Type B pancreatic cell (in vitro differentiated cells): ENCODE data around the gene KRT86. TPM values are rescaled to one million over a fixed set of nuclear protein-coding genes. Genes with fewer than 3 reads are reported as not detected.
A peak's percentile ranks its signal among the peaks of the same experiment; 100 is the strongest.

Source experiments
- DNase-seq: peaks from one replicate; pipeline ENCODE4 v3.0.0; 2021; ENCODE audit warnings: mixed read lengths; ENCODE audit not compliant: unreplicated experiment; ENCODE audit errors: extremely low spot score
- H3K27ac Mint-ChIP-seq: 2 replicates; pipeline ENCODE4 v1.8.0; 2021; ENCODE audit warnings: mild to moderate bottlenecking, mixed read lengths
- H3K27me3 Mint-ChIP-seq: 2 replicates; pipeline ENCODE4 v1.8.0; 2021; ENCODE audit warnings: mixed read lengths
- H3K36me3 Mint-ChIP-seq: 2 replicates; pipeline ENCODE4 v1.8.0; 2021; ENCODE audit warnings: mixed read lengths
- H3K4me1 Mint-ChIP-seq: one replicate; pipeline ENCODE4 v1.8.0; 2021; ENCODE audit warnings: mixed read lengths; ENCODE audit not compliant: unreplicated experiment
- H3K4me3 Mint-ChIP-seq: 2 replicates; pipeline ENCODE4 v1.8.0; 2021; ENCODE audit warnings: mild to moderate bottlenecking, mixed read lengths
- H3K9me3 Mint-ChIP-seq: 2 replicates; pipeline ENCODE4 v1.8.0; 2021; ENCODE audit warnings: mixed read lengths
- total RNA-seq: library from RNA; stranded (reverse); gene quantifications from 2 replicates; pipeline ENCODE4 v1.2.1, GENCODE V29; 2021; ENCODE audit warnings: low replicate concordance
- TF ChIP-seq, protein P1 (sequence below): fragments of 200-600 bp; sonication (generic); conservative IDR thresholded peaks from 2 replicates; pipeline ENCODE4 v1.5.0; 2021; ENCODE audit warnings: antibody characterized with exemption, mild to moderate bottlenecking

Gene KRT86
- total RNA-seq, 1 donor from 2014 or later = 0.14 TPM

DNA sequence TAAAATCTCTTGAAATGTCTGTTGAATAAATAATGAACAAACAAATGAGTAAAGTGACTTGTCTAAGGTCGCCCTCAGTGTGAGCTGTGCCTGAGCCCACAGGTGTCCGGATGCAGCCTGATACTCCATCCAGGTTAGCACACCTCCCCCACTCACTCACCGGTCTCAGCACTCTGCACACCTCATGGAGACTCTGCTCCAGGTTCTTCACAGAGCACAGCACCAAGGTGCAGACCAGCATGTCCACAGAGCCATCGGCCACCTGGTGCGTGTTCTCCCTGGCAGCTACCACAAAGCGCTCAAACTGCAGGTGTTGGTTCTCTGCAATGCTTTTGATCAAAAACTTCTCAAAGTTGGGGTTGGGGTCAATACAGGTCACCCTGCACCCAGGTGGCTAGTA lies 45.5 kb upstream of the KRT86 start:
- H3K27me3 Mint-ChIP-seq = peaks cover 45% of the 10 kb centered on the region
- H3K4me3 Mint-ChIP-seq = no peak overlapping the region
- TF ChIP-seq, protein P1, sequence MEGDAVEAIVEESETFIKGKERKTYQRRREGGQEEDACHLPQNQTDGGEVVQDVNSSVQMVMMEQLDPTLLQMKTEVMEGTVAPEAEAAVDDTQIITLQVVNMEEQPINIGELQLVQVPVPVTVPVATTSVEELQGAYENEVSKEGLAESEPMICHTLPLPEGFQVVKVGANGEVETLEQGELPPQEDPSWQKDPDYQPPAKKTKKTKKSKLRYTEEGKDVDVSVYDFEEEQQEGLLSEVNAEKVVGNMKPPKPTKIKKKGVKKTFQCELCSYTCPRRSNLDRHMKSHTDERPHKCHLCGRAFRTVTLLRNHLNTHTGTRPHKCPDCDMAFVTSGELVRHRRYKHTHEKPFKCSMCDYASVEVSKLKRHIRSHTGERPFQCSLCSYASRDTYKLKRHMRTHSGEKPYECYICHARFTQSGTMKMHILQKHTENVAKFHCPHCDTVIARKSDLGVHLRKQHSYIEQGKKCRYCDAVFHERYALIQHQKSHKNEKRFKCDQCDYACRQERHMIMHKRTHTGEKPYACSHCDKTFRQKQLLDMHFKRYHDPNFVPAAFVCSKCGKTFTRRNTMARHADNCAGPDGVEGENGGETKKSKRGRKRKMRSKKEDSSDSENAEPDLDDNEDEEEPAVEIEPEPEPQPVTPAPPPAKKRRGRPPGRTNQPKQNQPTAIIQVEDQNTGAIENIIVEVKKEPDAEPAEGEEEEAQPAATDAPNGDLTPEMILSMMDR = no peak
- DNase-seq = no peak
- H3K9me3 Mint-ChIP-seq = no peaks in the 10 kb centered on the region
- H3K36me3 Mint-ChIP-seq = no peaks in the 10 kb centered on the region
- H3K27ac Mint-ChIP-seq = no peak overlapping the region
- H3K4me1 Mint-ChIP-seq = peaks cover 23% of the 10 kb centered on the region

DNA sequence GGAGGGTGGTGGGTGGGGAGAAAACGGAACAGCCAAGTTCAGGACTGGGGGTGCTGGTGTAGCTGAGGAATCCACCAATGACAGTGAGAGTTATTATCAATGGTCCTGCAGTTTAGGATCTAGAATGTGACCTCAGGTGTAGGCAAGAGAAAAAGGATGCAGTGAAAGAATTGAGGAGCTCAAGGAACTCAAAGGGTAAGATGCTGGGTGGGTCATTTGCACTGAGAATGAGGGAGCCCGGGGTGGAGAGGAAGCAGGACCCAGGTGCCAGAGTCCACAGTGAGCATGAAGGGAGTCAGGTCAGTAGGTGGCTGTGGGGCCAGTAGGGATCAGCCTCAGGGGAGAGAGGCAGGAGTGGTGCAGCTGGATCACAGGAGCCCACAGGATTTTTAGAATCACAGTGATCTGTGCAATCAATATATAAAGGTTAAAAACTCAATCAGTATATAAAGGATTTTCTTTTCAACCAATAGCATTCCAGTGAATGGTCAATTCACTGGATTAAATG lies 44.6 kb upstream of the KRT86 start:
- Mint-ChIP-seq H3K27me3 (peaks cover 48% of the 10 kb centered on the region), H3K9me3 (no peaks in the 10 kb centered on the region), H3K27ac (peak overlapping the region; percentile 6), H3K4me3 (peak overlapping the region; percentile 52), H3K4me1 (peaks cover 23% of the 10 kb centered on the region), H3K36me3 (no peaks in the 10 kb centered on the region)
- TF ChIP-seq, protein P1 = no peak
- DNase-seq = no peak

DNA sequence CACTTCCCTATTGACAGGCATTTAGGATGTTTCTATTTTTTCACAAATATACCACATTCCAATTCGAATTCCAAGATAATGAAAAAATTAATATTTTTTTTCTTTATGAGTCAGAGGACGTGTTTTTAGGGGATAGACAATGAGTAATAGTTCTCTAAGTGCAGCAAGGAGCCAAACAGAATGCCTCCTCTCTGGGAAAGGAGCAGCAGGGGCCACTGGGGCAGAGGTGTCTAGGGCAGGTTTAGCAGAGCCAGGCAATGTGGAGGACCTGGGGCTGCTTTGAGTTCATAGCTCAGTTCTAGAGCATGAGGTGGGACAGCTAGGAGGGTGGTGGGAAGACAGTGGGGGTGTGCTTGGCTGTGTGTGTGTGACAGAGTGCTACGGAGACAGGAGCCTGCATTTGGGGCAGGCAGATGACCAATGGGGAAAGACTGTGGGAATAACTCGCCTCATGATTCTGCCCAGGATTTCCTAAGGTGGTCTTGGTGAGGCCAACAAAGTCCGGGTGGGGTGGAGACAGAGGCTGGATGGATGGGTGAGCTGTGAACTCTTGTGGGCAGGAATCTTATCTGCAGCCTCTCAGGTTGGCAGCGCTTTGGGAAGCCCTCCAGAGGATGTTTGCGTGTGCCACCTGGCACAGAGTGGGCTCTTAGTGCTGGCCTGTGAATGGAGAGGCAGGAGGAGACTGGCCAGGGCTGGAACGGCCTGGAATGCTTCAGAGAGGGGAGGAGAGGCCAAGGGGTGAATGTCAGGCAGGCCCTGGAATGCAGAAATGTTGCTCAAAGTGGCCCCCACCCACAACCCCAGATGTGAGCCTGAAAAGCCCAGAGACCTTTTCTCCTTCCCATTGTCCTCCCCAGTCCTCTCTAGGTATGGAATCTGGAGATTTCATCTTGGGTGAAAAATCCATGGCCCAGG lies 43.8 kb upstream of the KRT86 start:
- Mint-ChIP-seq H3K9me3 (no peaks in the 10 kb centered on the region), H3K27ac (peak overlapping the region; percentile 75)
- TF ChIP-seq, protein P1 = no peak

DNA sequence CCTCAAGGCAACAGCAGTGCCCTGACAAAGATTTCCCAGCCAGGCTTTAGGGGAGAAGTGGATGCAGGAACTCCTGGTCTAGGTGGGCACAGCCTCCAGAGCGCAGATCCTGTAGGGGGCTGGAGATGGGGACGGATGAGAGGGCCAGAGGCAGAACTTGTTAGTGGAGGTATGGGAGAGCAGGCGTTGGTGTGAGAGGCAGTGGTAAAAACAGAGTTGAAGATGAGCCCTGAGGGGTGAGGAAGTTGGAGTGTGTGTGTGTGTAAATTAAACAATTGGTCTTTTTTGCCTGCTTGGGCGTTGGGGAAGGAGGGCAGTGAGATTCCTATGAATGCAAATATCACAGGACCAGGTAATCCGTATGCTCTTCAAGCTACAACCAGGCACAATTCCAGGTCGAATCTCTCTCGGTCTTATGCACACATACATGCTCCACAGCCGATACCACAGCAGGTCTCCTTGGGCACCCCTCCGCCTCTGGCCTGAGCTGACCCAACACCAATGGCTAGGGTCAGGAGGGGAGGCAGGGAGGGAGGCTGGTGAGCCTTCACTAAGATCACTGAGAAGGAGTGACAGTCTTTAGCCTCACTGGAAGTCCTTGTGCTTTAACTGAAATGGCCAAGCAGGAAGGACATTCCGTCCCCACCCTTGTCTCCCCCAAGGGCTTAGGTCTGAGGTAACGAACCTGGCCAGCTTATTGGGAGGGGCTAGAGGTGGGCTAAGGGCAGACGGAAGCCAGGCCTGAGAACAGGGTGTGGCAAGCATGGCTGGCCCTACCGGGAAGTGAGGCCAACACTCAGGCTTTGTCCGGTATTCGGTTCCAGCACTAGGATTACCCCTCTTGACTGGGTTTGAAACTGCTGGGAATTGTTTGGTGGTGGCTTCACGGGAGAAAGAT lies 42.9 kb upstream of the KRT86 start:
- peak overlapping the region; percentile 75 for H3K27ac Mint-ChIP-seq
- no peaks in the 10 kb centered on the region for H3K36me3 Mint-ChIP-seq
- DNase-seq = no peak
- H3K4me1 Mint-ChIP-seq = peaks cover 27% of the 10 kb centered on the region
- no peaks in the 10 kb centered on the region for H3K9me3 Mint-ChIP-seq
- H3K27me3 Mint-ChIP-seq = peaks cover 54% of the 10 kb centered on the region
- TF ChIP-seq, protein P1 = no peak
- H3K4me3 Mint-ChIP-seq = peak overlapping the region; percentile 88

More for the DNA sequence above, 43.8 kb upstream of the KRT86 start:
- Mint-ChIP-seq H3K4me3 (peak overlapping the region; percentile 88), H3K27me3 (peaks cover 51% of the 10 kb centered on the region), H3K36me3 (no peaks in the 10 kb centered on the region), H3K4me1 (peaks cover 25% of the 10 kb centered on the region)
- DNase-seq = no peak

DNA sequence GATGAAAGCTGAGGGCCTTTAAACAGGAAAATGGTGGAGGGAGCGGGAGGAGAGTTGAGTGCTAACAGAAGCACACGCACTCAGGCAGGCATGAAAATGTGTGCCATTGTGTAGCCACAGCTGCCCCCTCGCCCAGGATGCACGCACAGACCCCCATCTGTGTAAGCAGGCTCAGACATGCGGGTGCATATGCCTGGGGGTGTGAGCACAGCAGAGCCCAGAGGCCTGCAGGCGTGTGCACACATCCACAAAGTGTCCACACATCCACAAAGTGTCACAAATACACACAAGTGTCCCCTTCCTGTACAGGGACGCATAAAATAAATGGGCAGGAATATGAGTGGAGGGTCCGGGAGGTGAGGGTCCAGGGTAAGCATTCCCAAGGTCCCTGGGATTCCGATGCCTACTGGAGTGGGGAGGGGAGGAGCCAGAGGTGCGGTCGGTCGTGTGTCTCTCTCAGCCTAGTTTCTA lies 42.2 kb upstream of the KRT86 start:
- Mint-ChIP-seq H3K36me3 (no peaks in the 10 kb centered on the region), H3K9me3 (no peaks in the 10 kb centered on the region), H3K27ac (peak overlapping the region; percentile 75), H3K27me3 (peaks cover 54% of the 10 kb centered on the region), H3K4me1 (peaks cover 27% of the 10 kb centered on the region), H3K4me3 (peak overlapping the region; percentile 88)
- no peak for DNase-seq
- TF ChIP-seq, protein P1 = no peak
